HepG2 (cell line): ENCODE results near the gene FAM120C. TPM values are rescaled to one million over a fixed set of nuclear protein-coding genes. Genes with fewer than 3 reads are reported as not detected.

Experiments
- ATAC-seq: fragments of 200-7000 bp; cut with Tn5 transposase; 3 replicates; pipeline ENCODE4 v1.9.1; 2020; ENCODE audit warnings: mild to moderate bottlenecking, moderate library complexity
- BruUV-seq: library from RNA; stranded (reverse); fragments of 400-500 nt; replicated peaks from 2 replicates; lab custom pipeline; 2021; lab: Mats Ljungman, UMichigan
- CTCF ChIA-PET: fragments of 300-600 bp; formaldehyde crosslinking; extraction: SDS; loops from one replicate; lab custom pipeline; 2021; ENCODE audit warnings: low total read pairs, inconsistent platforms, low intra/inter-chr PET ratio; lab: Yijun Ruan, JAX
- POLR2A ChIA-PET: fragments of 350-600 bp; sonication (Branson Sonifier 250); formaldehyde crosslinking; loops from one replicate; lab custom pipeline; 2020; ENCODE audit warnings: antibody characterized with exemption, inconsistent platforms; lab: Yijun Ruan, JAX
- DNase-seq: peaks from one replicate; pipeline ENCODE4 v3.0.0-alpha.2; 2015; ENCODE audit warnings: low spot score
- FAIRE-seq: peaks from 3 replicates; lab custom pipeline; 2011; peaks lifted over from hg19 to GRCh38; lab: Jason Lieb, UNC
- H2AFZ ChIP-seq: one replicate; pipeline ENCODE4 v1.6.1; 2011; ENCODE audit warnings: low read length, inconsistent platforms
- H3K27ac ChIP-seq: fragments of 300-600 bp; 3 replicates; pipeline ENCODE4 v1.8.0; 2011; ENCODE audit warnings: mixed run types, mild to moderate bottlenecking, mixed read lengths, low read length, inconsistent platforms; ENCODE audit not compliant: insufficient read depth; ENCODE audit errors: extremely low read length
- H3K27me3 ChIP-seq, 2 experiments: fragments of 200-600 bp in 1 of 2; 2 replicates in 1 of 2; 3 replicates in 1 of 2; pipeline versions ENCODE4 v1.6.0 to v1.8.0; 2011; ENCODE audit warnings: low read length in 2 of 2, mild to moderate bottlenecking in 2 of 2, moderate library complexity in 2 of 2, inconsistent platforms in 1 of 2; ENCODE audit not compliant: insufficient read depth in 2 of 2, control insufficient read depth in 1 of 2
- H3K36me3 ChIP-seq, 2 experiments: fragments of 200-600 bp in 1 of 2; replicated peaks in 1 of 2; 2 replicates in 1 of 2; 3 replicates in 1 of 2; pipeline versions ENCODE4 v1.5.1 to v1.8.0; 2011; ENCODE audit warnings: low read length in 2 of 2, inconsistent platforms in 1 of 2; ENCODE audit not compliant: insufficient read depth in 2 of 2, control insufficient read depth in 1 of 2
- H3K4me1 ChIP-seq: 2 replicates; pipeline ENCODE4 v1.5.1; 2012; ENCODE audit warnings: low read length, inconsistent platforms; ENCODE audit not compliant: insufficient read depth
- H3K4me2 ChIP-seq: 2 replicates; pipeline ENCODE4 v1.6.0; 2011; ENCODE audit warnings: low read depth, low read length, inconsistent platforms
- H3K4me3 ChIP-seq, 3 experiments: fragments of 200-600 bp in 1 of 3; sonication (generic), shearing (Covaris generic) in 1 of 3; replicated peaks in 1 of 3; 2 replicates each; pipeline ENCODE4 v1.5.1; 2011 to 2016; ENCODE audit warnings: low read length in 3 of 3, inconsistent platforms in 2 of 3, low read depth in 2 of 3, mild to moderate bottlenecking in 2 of 3, control low read depth in 1 of 3, mixed read lengths in 1 of 3; ENCODE audit not compliant: insufficient read depth in 1 of 3
- H3K79me2 ChIP-seq: one replicate; pipeline ENCODE4 v1.6.1; 2011; ENCODE audit warnings: low read length, inconsistent platforms; ENCODE audit not compliant: insufficient read depth
- H3K9ac ChIP-seq: 2 replicates; pipeline ENCODE4 v1.6.0; 2011; ENCODE audit warnings: mild to moderate bottlenecking, low read depth, low read length, inconsistent platforms; ENCODE audit not compliant: insufficient read depth
- H3K9me3 ChIP-seq: 2 replicates; pipeline ENCODE4 v1.5.1; 2012; ENCODE audit warnings: mild to moderate bottlenecking, low read length
- H4K20me1 ChIP-seq: 2 replicates; pipeline ENCODE4 v1.6.0; 2011; ENCODE audit warnings: inconsistent platforms, mild to moderate bottlenecking, low read length, moderate library complexity; ENCODE audit not compliant: insufficient read depth
- CTCF ChIP-seq: sonication (generic); formaldehyde crosslinking; IDR thresholded peaks from 2 replicates; pipeline ENCODE4 v1.5.0; 2020; ENCODE audit warnings: mild to moderate bottlenecking, missing genetic modification reagents, moderate library complexity
- E2F5 ChIP-seq: sonication (generic); formaldehyde crosslinking; conservative IDR thresholded peaks from 2 replicates; pipeline ENCODE4 v1.4.0; 2020; ENCODE audit warnings: missing genetic modification reagents
- ELF3 ChIP-seq: IDR thresholded peaks from 2 replicates; pipeline ENCODE4 v1.6.1; 2016; ENCODE audit warnings: missing genetic modification reagents, missing compliant biosample characterization
- GATAD1 ChIP-seq: IDR thresholded peaks from 2 replicates; pipeline ENCODE4 v1.6.1; 2016; ENCODE audit warnings: missing genetic modification reagents, missing compliant biosample characterization
- JUNB ChIP-seq: sonication (generic); formaldehyde crosslinking; IDR thresholded peaks from 2 replicates; pipeline ENCODE4 v1.8.0; 2022; ENCODE audit warnings: missing genetic modification reagents, mild to moderate bottlenecking, borderline replicate concordance
- POLR2A ChIP-seq, 2 experiments: IDR thresholded peaks; 2 replicates each; pipeline ENCODE4 v1.6.1; 2011; ENCODE audit warnings: low read depth in 2 of 2, low read length in 2 of 2, mild to moderate bottlenecking in 1 of 2, moderate library complexity in 1 of 2; ENCODE audit not compliant: insufficient read depth in 1 of 2
- ZKSCAN1 ChIP-seq: fragments of 150-350 bp; IDR thresholded peaks from 2 replicates; pipeline ENCODE4 v1.6.1; 2014; ENCODE audit warnings: low read length
- ZKSCAN5 ChIP-seq: sonication (generic); formaldehyde crosslinking; IDR thresholded peaks from 2 replicates; pipeline ENCODE4 v1.5.1; 2020; ENCODE audit warnings: mild to moderate bottlenecking, missing genetic modification reagents
- ZNF143 ChIP-seq: sonication (generic); formaldehyde crosslinking; IDR thresholded peaks from 2 replicates; pipeline ENCODE4 v1.4.0; 2020; ENCODE audit warnings: missing genetic modification reagents
- ZNF263 ChIP-seq: sonication (generic); formaldehyde crosslinking; IDR thresholded peaks from 2 replicates; pipeline ENCODE4 v1.4.0; 2020; ENCODE audit warnings: missing genetic modification reagents
- ZNF691 ChIP-seq: sonication (generic); formaldehyde crosslinking; IDR thresholded peaks from 2 replicates; pipeline ENCODE4 v1.4.0; 2020; ENCODE audit warnings: missing genetic modification reagents, low read depth, mild to moderate bottlenecking, borderline replicate concordance
- ZNF768 ChIP-seq: sonication (generic); formaldehyde crosslinking; IDR thresholded peaks from 2 replicates; pipeline ENCODE4 v1.4.0; 2020; ENCODE audit warnings: missing genetic modification reagents
- ZNF772 ChIP-seq: sonication (generic); formaldehyde crosslinking; IDR thresholded peaks from 2 replicates; pipeline ENCODE4 v1.5.0; 2020; ENCODE audit warnings: mild to moderate bottlenecking, missing genetic modification reagents
- ZXDC ChIP-seq: sonication (generic); formaldehyde crosslinking; IDR thresholded peaks from 2 replicates; pipeline ENCODE4 v1.5.0; 2020; ENCODE audit warnings: mild to moderate bottlenecking, missing genetic modification reagents
- WGBS: methylation state at CpG from one replicate; pipeline ENCODE4 v1.1.6; 2017; ENCODE audit warnings: low lambda C conversion rate; 5-methylcytosine and 5-hydroxymethylcytosine counted together
- in situ Hi-C: cut with HindIII; loops from 2 replicates; pipeline ENCODE4 v1.10.0; 2017; ENCODE audit warnings: low pct_unique_long_range_greater_than_20kb; ENCODE audit not compliant: extremely low pct_ligation_motif_present
- intact Hi-C: fragments of 100-400 bp; cut with micrococcal nuclease; formaldehyde crosslinking; loops from one replicate; pipeline ENCODE4 v1.10.0; 2022; ENCODE audit not compliant: unreplicated experiment
- polyA plus RNA-seq, 8 experiments: library from polyadenylated mRNA; depleted of rRNA in 3 of 8; stranded (reverse) in 7 of 8; unstranded in 1 of 8; fragments of >200 nt; fragmentation: Illumina TruSeq in 4 of 8; extraction: Trizol in 4 of 8; gene quantifications; 2 replicates each; pipeline versions ENCODE4 v1.2.1 to v1.2.3, GENCODE V29; 2011 to 2016; ENCODE audit warnings: low read depth in 4 of 8, missing spikeins in 1 of 8, mixed read lengths in 1 of 8; ENCODE audit not compliant: insufficient read depth in 1 of 8
- total RNA-seq, 5 experiments: library from RNA; depleted of rRNA; stranded (reverse); fragments of >200 nt; fragmentation: Illumina TruSeq; extraction: Trizol; gene quantifications; 2 replicates each; pipeline ENCODE4 v1.2.3, GENCODE V29; 2016; ENCODE audit warnings: low read depth in 1 of 5

FAM120C gene
- total and polyA plus RNA-seq, 2 of the 13 experiments (the other 11 are each of a cell fraction or from before 2014, with no cell fraction given): 4.6 to 7.4 TPM

GRCh38 chrX:54044126-54044876 is 138.8 kb downstream of the FAM120C start, which contains the start of gene PHF8 (continued):
- no peak for TF ChIP-seq ZXDC (CRISPR knock-in tag)
- TF ChIP-seq ZKSCAN5 (CRISPR knock-in tag): no peak
- peak; percentile 27; the same call in 1 of the 2 replicates for TF ChIP-seq ELF3 (CRISPR knock-in tag)
- TF ChIP-seq JUNB (CRISPR knock-in tag): no peak

GRCh38 chrX:54043541-54044125 is 139.4 kb downstream of the FAM120C start:
- ATAC-seq: peak; percentile 3; the same call in 2 of the 3 replicates
- Histone ChIP-seq H3K79me2 (peaks cover 12% of the 10 kb centered on the region), H2AFZ (no peak overlapping the region), H3K27me3 (no peaks in the 10 kb centered on the region), H3K9ac (peak overlapping the region; percentile 91), H4K20me1 (no peaks in the 10 kb centered on the region), H3K9me3 (no peaks in the 10 kb centered on the region), H3K4me2 (peak overlapping the region; percentile 79), H3K4me3 (peak overlapping the region; percentile 74 to 79 (median 79)), H3K27ac (peak overlapping the region; percentile 99), H3K36me3 (peaks cover 0 to 4% of the 10 kb centered on the region in 2 experiments; a peak in 1 of 5 replicates), H3K4me1 (peaks cover 41% of the 10 kb centered on the region)
- no peak for DNase-seq
- POLR2A ChIA-PET: interaction anchor here (1.2 to 3.1 kb wide), 3 partner anchors 16 to 139 kb away, joined by 6 to 23 read pairs (median 6); partner anchors contain the start of gene FAM120C
- CTCF ChIA-PET: no interaction called here
- FAIRE-seq: no peak
- BruUV-seq: TSS peak; percentile 61
- WGBS: 0% methylated on average over 4 of the region's 43 CpGs
- in situ Hi-C loops: no loop called here
- intact Hi-C loops: loop anchor here (10.0 kb wide), 2 partner anchors 51 to 141 kb away; partner anchors contain the start of gene FAM120C
- 0 out of 2 replicates have a peak, but pooled peaks have one; percentile 1 for TF ChIP-seq CTCF (CRISPR knock-in tag)
- TF ChIP-seq ZNF768: 0 out of 2 replicates have a peak, but pooled peaks have one; percentile 26
- no peak for TF ChIP-seq GATAD1 (CRISPR knock-in tag)
- peak; percentile 65 for TF ChIP-seq ZNF143 (CRISPR knock-in tag)
- TF ChIP-seq ZKSCAN1: no peak
- peak in 1 of 2 experiments; percentile 44; a peak in 1 of 4 replicates for TF ChIP-seq POLR2A (IDR thresholded peaks at IDR 0.05; ENCODE audit: insufficient read depth in 1 of 2, low read depth in 2 of 2, low read length in 2 of 2)
- TF ChIP-seq ZNF263 (CRISPR knock-in tag): no peak
- TF ChIP-seq ZNF691 (CRISPR knock-in tag): 0 out of 2 replicates have a peak, but pooled peaks have one; percentile 25
- no peak for TF ChIP-seq ZNF772 (CRISPR knock-in tag)
- TF ChIP-seq E2F5 (CRISPR knock-in tag): no peak
